Measurements from ENCODE around the gene TNFRSF25. TPM values are rescaled to one million over a fixed set of nuclear protein-coding genes. Genes with fewer than 3 reads are reported as not detected.
A peak's percentile ranks its signal among the peaks of the same experiment; 100 is the strongest.

The TNFRSF25 gene
- total and polyA plus RNA-seq, 8 donors = 5.6 to 34.8 (median 23.3) TPM

- no peak overlapping the region for H3K4me3 ChIP-seq
- H3K27me3 ChIP-seq = peaks cover 32 to 93% of the 10 kb centered on the region in 2 donors
- H3K4me1 ChIP-seq = peaks cover 9 to 24% of the 10 kb centered on the region in 2 donors
These were observed 38.3 kb downstream of the TNFRSF25 start for GRCh38 chr1:6427441-6428390.

GRCh38 chr1:6426972-6427350 is 39.0 kb downstream of the TNFRSF25 start:
- Histone ChIP-seq H3K4me3 (no peak overlapping the region), H3K4me1 (peaks cover 9 to 24% of the 10 kb centered on the region in 2 donors), H3K27ac (no peak overlapping the region), H3K27me3 (peaks cover 32 to 96% of the 10 kb centered on the region in 2 donors), H3K9me3 (no peaks in the 10 kb centered on the region), H3K36me3 (no peaks in the 10 kb centered on the region)
- TF ChIP-seq CTCF (IDR thresholded peaks at IDR 0.05) = no peak
- no peak for ATAC-seq
- intact Hi-C loops (cut with DNase I) = no loop called here
- DNase-seq = no peak

More at GRCh38 chr1:6427441-6428390, 38.3 kb downstream of the TNFRSF25 start:
- no peak for TF ChIP-seq CTCF (IDR thresholded peaks at IDR 0.05)
- no peak for ATAC-seq
- peak in 1 of 4 donors; percentile 71 for DNase-seq
- intact Hi-C loops (cut with DNase I) = no loop called here
- Histone ChIP-seq H3K27ac (no peak overlapping the region), H3K36me3 (no peaks in the 10 kb centered on the region), H3K9me3 (no peaks in the 10 kb centered on the region)

- no peak for DNase-seq
- Histone ChIP-seq H3K4me1 (peaks cover 9 to 24% of the 10 kb centered on the region in 2 donors), H3K36me3 (no peaks in the 10 kb centered on the region), H3K27ac (no peak overlapping the region), H3K9me3 (no peaks in the 10 kb centered on the region), H3K4me3 (no peak overlapping the region), H3K27me3 (peaks cover 32 to 100% of the 10 kb centered on the region in 2 donors)
- intact Hi-C loops (cut with DNase I) = no loop called here
- no peak for ATAC-seq
- no peak for TF ChIP-seq CTCF (IDR thresholded peaks at IDR 0.05)
These were observed 39.5 kb downstream of the TNFRSF25 start for GRCh38 chr1:6426277-6426971.

- Histone ChIP-seq H3K4me3 (no peak overlapping the region), H3K9me3 (no peaks in the 10 kb centered on the region), H3K27ac (no peak overlapping the region), H3K36me3 (no peaks in the 10 kb centered on the region), H3K4me1 (peaks cover 9 to 25% of the 10 kb centered on the region in 2 donors), H3K27me3 (peaks cover 37 to 100% of the 10 kb centered on the region in 2 donors)
- ATAC-seq (no peak), DNase-seq (no peak)
- intact Hi-C loops (cut with DNase I) = no loop called here
- TF ChIP-seq CTCF (IDR thresholded peaks at IDR 0.05) = no peak
These were observed 40.3 kb downstream of the TNFRSF25 start for GRCh38 chr1:6425658-6426057.

Measured in left lung (tissue), 10 donors.